Measurements from ENCODE around the gene DHX34.
A peak's percentile ranks its signal among the peaks of the same experiment; 100 is the strongest.
"Not testable (repeated sequence)": the region's sequence is repeated elsewhere in the genome, so short reads cannot be mapped to it uniquely, and the experiment has no call there.

DHX34 gene

GRCh38 chr19:47370045-47370611 lies 21.0 kb downstream of the DHX34 start:
- DNase-seq: no peak
- ATAC-seq: no peak

GRCh38 chr19:47371261-47371660 lies 22.1 kb downstream of the DHX34 start:
- ATAC-seq (no peak), DNase-seq (no peak)

DNA sequence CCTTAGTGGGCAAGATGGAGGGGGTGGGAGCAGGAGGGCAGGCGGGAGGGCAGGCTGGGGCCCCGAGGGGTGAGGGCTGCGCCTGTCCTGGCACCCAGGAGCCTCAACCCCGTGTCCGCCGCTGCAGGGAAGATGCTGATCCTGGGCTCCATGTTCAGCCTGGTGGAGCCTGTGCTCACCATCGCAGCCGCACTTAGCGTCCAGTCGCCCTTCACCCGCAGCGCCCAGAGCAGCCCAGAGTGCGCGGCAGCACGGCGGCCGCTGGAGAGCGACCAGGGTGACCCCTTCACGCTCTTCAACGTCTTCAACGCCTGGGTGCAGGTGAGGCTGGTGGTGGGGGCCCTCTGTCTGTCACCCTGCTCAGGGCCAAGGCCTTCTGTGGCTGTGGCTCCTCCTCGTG lies 23.5 kb downstream of the DHX34 start:
- ATAC-seq (no peak), DNase-seq (no peak)

- ATAC-seq (no peak), DNase-seq (no peak)
These were observed 24.4 kb downstream of the DHX34 start for GRCh38 chr19:47373246-47374240.

- no peak for DNase-seq
These were observed 26.0 kb downstream of the DHX34 start for GRCh38 chr19:47374876-47375693.

DNA sequence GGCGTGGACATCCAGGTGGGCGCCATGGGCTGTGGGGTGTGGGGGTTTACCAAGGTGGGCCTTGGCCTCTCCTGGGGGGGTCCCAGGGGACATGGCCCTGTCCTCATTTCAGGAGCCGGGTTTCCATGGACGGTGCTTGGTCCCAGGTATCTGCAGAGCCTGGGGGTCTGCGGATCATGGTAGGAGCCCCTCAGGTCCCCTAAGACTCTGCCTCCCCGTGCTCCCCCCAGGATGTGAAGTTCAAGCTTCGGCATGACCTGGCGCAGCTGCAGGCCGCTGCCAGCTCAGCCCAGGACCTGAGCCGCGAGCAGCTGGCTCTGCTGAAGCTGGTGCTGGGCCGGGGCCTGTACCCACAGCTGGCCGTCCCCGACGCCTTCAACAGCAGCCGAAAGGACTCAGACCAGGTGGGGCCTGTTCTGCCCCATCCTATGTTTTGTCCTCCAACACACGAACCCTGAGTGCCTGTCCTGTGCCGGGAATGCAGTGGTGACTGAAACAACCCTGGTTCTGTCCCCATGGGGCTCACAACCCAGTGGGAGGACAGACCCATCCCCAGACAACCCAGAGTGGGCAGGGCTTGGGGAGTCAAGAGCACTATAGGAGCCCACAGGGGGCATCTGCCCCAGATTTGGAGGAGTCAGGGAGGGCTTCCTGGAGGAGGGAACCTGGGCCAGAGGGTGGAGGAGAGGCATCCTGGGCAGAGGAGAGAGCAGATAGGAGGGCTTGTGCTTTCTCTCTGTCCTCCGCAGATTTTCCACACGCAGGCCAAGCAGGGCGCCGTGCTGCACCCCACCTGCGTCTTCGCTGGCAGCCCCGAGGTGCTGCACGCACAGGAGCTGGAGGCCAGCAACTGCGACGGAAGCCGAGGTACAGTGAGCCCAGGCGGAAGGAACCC lies 26.8 kb downstream of the DHX34 start:
- no peak for ATAC-seq
- DNase-seq: no peak

More at GRCh38 chr19:47374876-47375693, 26.0 kb downstream of the DHX34 start:
- peak; percentile 10 for ATAC-seq

- ATAC-seq: no peak
- DNase-seq: no peak
These were observed 27.6 kb downstream of the DHX34 start for GRCh38 chr19:47376589-47377144.

GRCh38 chr19:47377208-47377701 lies 28.1 kb downstream of the DHX34 start:
- no peak for ATAC-seq
- no peak for DNase-seq

GRCh38 chr19:47377801-47378200 lies 28.7 kb downstream of the DHX34 start:
- ATAC-seq: no peak
- DNase-seq: no peak

DNA sequence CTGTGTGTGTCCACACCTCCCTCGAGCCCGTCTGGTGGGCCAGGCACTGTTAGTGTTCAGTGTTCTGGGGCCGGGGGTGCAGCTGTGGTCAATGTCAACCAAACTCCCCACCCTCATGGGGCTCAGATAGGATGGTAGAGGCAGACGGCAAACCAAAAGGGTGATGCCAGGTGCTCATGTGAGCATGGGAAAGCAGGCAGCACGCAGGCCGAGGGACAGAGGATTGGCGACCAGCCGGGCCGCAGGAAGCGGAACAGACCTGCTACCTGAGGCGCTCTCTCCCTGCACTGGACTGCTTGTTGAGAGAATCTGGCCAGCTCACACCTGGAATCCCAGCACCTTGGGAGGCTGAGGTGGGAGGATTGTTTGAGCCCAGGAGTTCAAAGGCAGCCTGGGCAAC lies 29.1 kb downstream of the DHX34 start:
- no peak for DNase-seq
- ATAC-seq: no peak

DNA sequence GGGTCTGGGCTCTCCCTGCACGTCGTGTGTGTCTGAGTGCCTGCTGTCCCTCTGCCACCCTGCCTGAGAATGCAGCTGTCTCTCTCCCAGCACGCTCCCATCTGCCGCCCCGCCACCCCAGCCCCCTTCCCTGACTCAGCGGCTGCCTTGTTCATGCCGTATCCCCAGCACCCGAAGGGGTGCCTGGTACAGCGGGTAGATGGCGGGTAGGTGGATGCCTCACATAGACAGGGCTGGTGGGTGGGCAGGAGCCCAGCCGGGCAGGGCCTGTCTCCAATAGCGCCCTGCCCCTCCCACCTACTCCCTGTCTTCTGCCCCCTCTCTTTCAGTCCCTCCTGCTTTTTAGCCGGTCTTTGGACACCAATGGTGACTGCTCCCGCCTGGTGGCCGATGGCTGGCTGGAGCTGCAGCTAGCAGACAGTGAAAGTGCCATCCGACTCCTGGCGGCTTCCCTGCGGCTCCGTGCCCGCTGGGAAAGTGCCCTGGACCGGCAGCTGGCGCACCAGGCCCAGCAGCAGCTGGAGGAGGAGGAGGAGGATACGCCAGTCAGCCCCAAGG lies 30.3 kb downstream of the DHX34 start:
- ATAC-seq (no peak), DNase-seq (no peak)

DNA sequence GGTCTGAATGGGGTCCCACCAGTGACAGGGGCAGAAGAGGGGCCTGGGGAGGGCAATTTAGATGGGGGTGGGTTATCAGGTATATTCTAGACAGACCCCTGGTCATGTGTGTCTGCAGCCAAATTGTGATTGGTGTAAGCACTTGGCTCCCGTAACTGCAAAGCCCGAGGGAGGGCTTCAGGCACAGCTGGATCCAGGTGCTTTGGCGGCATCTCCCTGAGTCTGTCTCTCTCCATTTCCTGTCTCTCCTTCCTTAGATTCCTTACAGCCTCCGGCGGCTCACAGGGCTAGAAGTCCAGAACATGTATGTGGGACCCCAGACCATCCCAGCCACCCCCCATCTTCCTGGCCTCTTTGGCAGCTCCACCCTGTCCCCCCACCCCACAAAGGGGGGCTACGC lies 31.4 kb downstream of the DHX34 start:
- no peak for DNase-seq
- ATAC-seq: no peak

- DNase-seq: no peak
- no peak for ATAC-seq
These were observed 32.0 kb downstream of the DHX34 start for GRCh38 chr19:47381121-47381520.

GRCh38 chr19:47381653-47382279 lies 32.7 kb downstream of the DHX34 start:
- ATAC-seq: no peak
- no peak for DNase-seq

- not testable (repeated sequence) for ATAC-seq, DNase-seq
These were observed 34.8 kb downstream of the DHX34 start for GRCh38 chr19:47383890-47384289.

DNA sequence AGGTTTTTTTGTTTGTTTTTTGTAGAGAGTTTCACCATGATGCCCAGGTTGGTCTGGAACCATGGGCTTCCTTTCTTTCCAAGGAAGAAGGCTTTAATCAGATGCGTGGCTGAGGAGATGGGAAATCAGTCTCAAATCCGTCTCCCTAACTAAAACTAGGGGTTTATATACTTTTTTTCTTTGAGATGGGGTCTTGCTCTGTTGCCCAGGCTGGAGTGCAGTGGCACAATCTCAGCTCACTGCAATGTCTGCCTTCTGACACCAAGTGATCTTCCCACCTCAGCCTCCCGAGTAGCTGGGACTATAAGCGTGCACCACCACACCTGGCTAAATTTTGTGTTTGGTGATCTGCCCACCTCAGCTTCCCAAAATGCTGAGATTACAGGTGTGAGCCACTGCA lies 35.4 kb downstream of the DHX34 start:
- ATAC-seq, DNase-seq: not testable (repeated sequence)

DNA sequence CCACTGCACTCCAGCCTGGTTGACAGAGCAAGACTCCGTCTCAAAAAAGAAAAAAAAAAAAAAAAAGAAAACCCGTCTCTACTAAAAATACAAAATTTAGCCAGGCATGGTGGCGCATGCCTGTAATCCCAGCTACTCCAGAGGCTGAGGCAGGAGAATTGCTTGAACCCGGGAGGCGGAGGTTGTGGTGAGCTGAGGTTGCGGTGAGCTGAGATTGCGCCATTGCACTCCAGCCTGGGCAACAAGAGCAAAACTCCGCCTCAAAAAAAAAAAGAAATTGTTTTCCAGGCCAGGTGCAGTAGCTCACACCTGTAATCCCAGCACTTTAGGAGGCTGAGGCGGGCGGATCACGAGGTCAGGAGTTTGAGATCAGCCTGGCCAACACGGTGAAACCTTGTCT lies 37.5 kb downstream of the DHX34 start:
- DNase-seq, ATAC-seq: not testable (repeated sequence)

DNA sequence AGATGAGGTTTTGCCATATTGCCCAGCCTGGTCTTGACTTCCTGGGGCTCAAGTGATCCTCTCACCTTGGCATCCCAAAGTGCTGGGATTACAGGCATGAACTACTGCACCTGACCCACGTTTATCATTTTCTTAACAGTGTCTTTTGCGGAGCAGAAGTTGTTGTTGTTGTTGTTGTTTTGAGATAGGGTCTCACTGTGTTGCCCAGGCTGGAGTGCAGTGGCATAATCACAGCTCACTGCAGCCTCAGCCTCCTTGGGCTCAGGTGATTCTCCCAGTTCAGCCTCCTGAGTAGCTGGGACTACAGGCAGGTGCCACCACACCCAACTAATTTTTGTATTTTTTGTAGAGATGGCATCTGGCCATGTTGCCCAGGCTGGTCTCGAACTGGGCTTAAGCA lies 38.5 kb downstream of the DHX34 start:
- not testable (repeated sequence) for ATAC-seq, DNase-seq

GRCh38 chr19:47388721-47389120 lies 39.6 kb downstream of the DHX34 start:
- ATAC-seq, DNase-seq: not testable (repeated sequence)

- ATAC-seq (no peak), DNase-seq (no peak)
These were observed 40.0 kb downstream of the DHX34 start for GRCh38 chr19:47389150-47389556.
